Thoracic aorta (tissue), 2 donors: ENCODE results near the gene LRRFIP1. TPM values are rescaled to one million over a fixed set of nuclear protein-coding genes. Genes with fewer than 3 reads are reported as not detected.
A peak's percentile ranks its signal among the peaks of the same experiment; 100 is the strongest.

ENCODE experiments used
- ATAC-seq: fragments of 150-250 bp; one replicate; pipeline ENCODE4 v1.8.0; 2017; ENCODE audit warnings: low read depth; ENCODE audit not compliant: insufficient number of reproducible peaks, low FRiP score
- DNase-seq: peaks from one replicate; pipeline ENCODE4 v3.0.0-alpha.2; 2020; ENCODE audit warnings: low spot score
- H3K27ac ChIP-seq, 2 donors: fragments of 200-600 bp; sonication (generic); 1 replicate in 1 of 2; 2 replicates in 1 of 2; pipeline ENCODE4 v1.5.1; 2016; ENCODE audit warnings: mild to moderate bottlenecking in 2 of 2, moderate library complexity in 2 of 2
- H3K27me3 ChIP-seq: fragments of 200-600 bp; sonication (generic); replicated peaks from 2 replicates; pipeline ENCODE4 v1.6.0; 2016; ENCODE audit warnings: mild to moderate bottlenecking; ENCODE audit not compliant: insufficient read depth
- H3K36me3 ChIP-seq: fragments of 200-600 bp; sonication (generic); one replicate; pipeline ENCODE4 v1.5.1; 2016
- H3K4me1 ChIP-seq, 2 donors: fragments of 200-600 bp; sonication (generic); 1 replicate in 1 of 2; 2 replicates in 1 of 2; pipeline versions ENCODE4 v1.5.1 to v1.6.0; 2016; ENCODE audit warnings: low read depth in 2 of 2, mild to moderate bottlenecking in 1 of 2; ENCODE audit not compliant: control insufficient read depth in 1 of 2
- H3K4me3 ChIP-seq: fragments of 200-600 bp; sonication (generic); 2 replicates; pipeline ENCODE4 v1.5.1; 2016; ENCODE audit warnings: mild to moderate bottlenecking
- H3K9me3 ChIP-seq: fragments of 200-600 bp; sonication (generic); 2 replicates; pipeline ENCODE4 v1.5.1; 2016
- CTCF ChIP-seq: fragments of 200-600 bp; sonication (generic); IDR thresholded peaks from one replicate; pipeline ENCODE4 v1.5.1; 2019; ENCODE audit warnings: antibody characterized with exemption
- total RNA-seq, 2 donors: library from RNA; depleted of rRNA; stranded (reverse); fragments of >200 nt; gene quantifications; one replicate each; pipeline versions ENCODE4 v1.1.0 to v1.2.3, GENCODE V29; 2016

Gene LRRFIP1
- total RNA-seq, 2 donors from 2014 or later = 196 to 244 TPM

GRCh38 chr2:237691029-237691907, 63.9 kb downstream of the LRRFIP1 start:
- TF ChIP-seq CTCF = no peak
- H3K36me3 ChIP-seq = no peaks in the 10 kb centered on the region
- DNase-seq (no peak), ATAC-seq (no peak)
- no peaks in the 10 kb centered on the region for H3K27me3 ChIP-seq
- H3K9me3 ChIP-seq = no peaks in the 10 kb centered on the region
- peak overlapping the region; percentile 80 for H3K4me3 ChIP-seq
- H3K27ac ChIP-seq = peak overlapping the region; percentile 89 to 98
- H3K4me1 ChIP-seq = peaks cover 58 to 79% of the 10 kb centered on the region in 2 donors

- no peak for TF ChIP-seq CTCF
- ATAC-seq = peak; percentile 1
- peak overlapping the region; percentile 84 for H3K4me3 ChIP-seq
- no peaks in the 10 kb centered on the region for H3K36me3 ChIP-seq
- peak; percentile 74 for DNase-seq
- no peaks in the 10 kb centered on the region for H3K9me3 ChIP-seq
- no peaks in the 10 kb centered on the region for H3K27me3 ChIP-seq
- H3K4me1 ChIP-seq = peaks cover 58 to 79% of the 10 kb centered on the region in 2 donors
- H3K27ac ChIP-seq = peak overlapping the region; percentile 97 to 99
Measured at GRCh38 chr2:237691908-237692600, 64.7 kb downstream of the LRRFIP1 start.

GRCh38 chr2:237692601-237693290, 65.4 kb downstream of the LRRFIP1 start:
- no peak for TF ChIP-seq CTCF
- no peaks in the 10 kb centered on the region for H3K27me3 ChIP-seq
- no peak for ATAC-seq
- H3K4me3 ChIP-seq = peak overlapping the region; percentile 84
- no peaks in the 10 kb centered on the region for H3K36me3 ChIP-seq
- H3K9me3 ChIP-seq = no peaks in the 10 kb centered on the region
- H3K4me1 ChIP-seq = peaks cover 60 to 79% of the 10 kb centered on the region in 2 donors
- H3K27ac ChIP-seq = peak overlapping the region; percentile 97 to 99
- DNase-seq = no peak

- Histone ChIP-seq H3K9me3 (no peaks in the 10 kb centered on the region), H3K36me3 (no peaks in the 10 kb centered on the region), H3K27me3 (no peaks in the 10 kb centered on the region), H3K27ac (peak overlapping the region; percentile 97 to 99), H3K4me1 (peaks cover 60 to 79% of the 10 kb centered on the region in 2 donors), H3K4me3 (peak overlapping the region; percentile 84)
- no peak for ATAC-seq
- no peak for TF ChIP-seq CTCF
- no peak for DNase-seq
Measured at GRCh38 chr2:237693291-237693994, 66.1 kb downstream of the LRRFIP1 start.
